H1 (cell line): ENCODE measurements around the gene ITPKB. TPM values are rescaled to one million over a fixed set of nuclear protein-coding genes. Genes with fewer than 3 reads are reported as not detected.

Source experiments
- ATF3 ChIP-seq: IDR thresholded peaks from 2 replicates; pipeline ENCODE4 v1.6.1; 2011; ENCODE audit warnings: low read depth, mild to moderate bottlenecking, low read length; ENCODE audit not compliant: insufficient read depth
- CEBPB ChIP-seq: IDR thresholded peaks from 2 replicates; pipeline ENCODE4 v1.6.1; 2012; ENCODE audit warnings: low read depth, low read length
- KDM1A ChIP-seq: fragments of 200-600, 300-600 bp; sonication (generic); IDR thresholded peaks from 2 replicates; pipeline ENCODE4 v1.7.1; 2016; ENCODE audit warnings: mild to moderate bottlenecking, low read length, borderline replicate concordance
- NANOG ChIP-seq: IDR thresholded peaks from 2 replicates; pipeline ENCODE4 v1.6.1; 2011; ENCODE audit warnings: low read length, low read depth, mild to moderate bottlenecking, inconsistent platforms; ENCODE audit not compliant: insufficient read depth, poor library complexity, severe bottlenecking
- PHF8 ChIP-seq: fragments of 200-600 bp; sonication (generic); conservative IDR thresholded peaks from 2 replicates; pipeline ENCODE4 v1.7.1; 2012; ENCODE audit warnings: low read depth, mild to moderate bottlenecking, inconsistent platforms, low read length, moderate library complexity
- RNF2 ChIP-seq: fragments of 200-900, 300-1000 bp; sonication (generic); IDR thresholded peaks from 2 replicates; pipeline ENCODE4 v1.7.1; 2016; ENCODE audit warnings: borderline replicate concordance, low read depth, mild to moderate bottlenecking, antibody characterized with exemption, low read length; ENCODE audit not compliant: poor library complexity, severe bottlenecking; ENCODE audit errors: missing control alignments
- TEAD4 ChIP-seq: IDR thresholded peaks from 2 replicates; pipeline ENCODE4 v1.6.1; 2012; ENCODE audit warnings: low read depth, low read length, inconsistent platforms, mixed read lengths
- polyA plus RNA-seq, 7 experiments: library from polyadenylated mRNA; depleted of rRNA in 3 of 7; stranded (reverse) in 5 of 7; unstranded in 2 of 7; fragments of >200 nt in 5 of 7; fragments of 200-250 nt in 2 of 7; gene quantifications; 1 replicate in 5 of 7; 2 replicates in 1 of 7; 4 replicates in 1 of 7; pipeline versions ENCODE4 v1.2.1 to v1.2.3, GENCODE V29; 2011 to 2013; ENCODE audit warnings: missing spikeins in 2 of 7, mixed read lengths in 2 of 7
- total RNA-seq: library from RNA; stranded (reverse); fragmentation: NEBNext Ultra II Directional; extraction: Animal tissue kit (Norgen Biotek cat#: 25700); gene quantifications from 2 replicates; pipeline ENCODE4 v1.2.1, GENCODE V29; 2021
- TF ChIP-seq, protein P1 (sequence below): fragments of 300-600 bp; sonication (generic); IDR thresholded peaks from 2 replicates; pipeline ENCODE4 v1.7.1; 2012; ENCODE audit warnings: low read length, moderate library complexity, mild to moderate bottlenecking, inconsistent platforms; ENCODE audit not compliant: insufficient replicate concordance

ITPKB gene
- total and polyA plus RNA-seq, 2 of the 8 experiments (the other 6 are each of a cell fraction or from before 2014, with no cell fraction given), result 1.7 to 4.8 TPM

DNA sequence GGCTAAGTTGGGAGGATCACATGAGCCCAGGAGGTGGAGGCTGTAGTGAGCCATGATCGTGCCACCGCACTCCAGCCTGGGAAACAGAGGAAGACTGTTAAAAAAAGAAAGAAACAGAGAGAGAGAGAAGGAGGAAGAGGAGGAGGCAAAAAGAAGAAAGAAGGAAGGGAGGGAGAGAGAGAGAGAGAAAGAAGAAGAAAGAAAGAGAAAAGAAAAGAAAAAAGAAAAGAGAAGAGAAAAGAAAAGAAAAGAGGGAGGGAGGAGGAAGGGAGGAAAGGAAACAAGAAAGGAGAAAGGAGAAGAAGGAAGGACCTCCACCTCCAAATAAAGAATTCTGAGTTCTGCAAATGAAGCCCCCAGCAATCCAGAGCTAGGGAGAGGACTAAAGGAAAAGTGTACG is 108.5 kb downstream of the ITPKB start (continued):
- TF ChIP-seq, protein P1, sequence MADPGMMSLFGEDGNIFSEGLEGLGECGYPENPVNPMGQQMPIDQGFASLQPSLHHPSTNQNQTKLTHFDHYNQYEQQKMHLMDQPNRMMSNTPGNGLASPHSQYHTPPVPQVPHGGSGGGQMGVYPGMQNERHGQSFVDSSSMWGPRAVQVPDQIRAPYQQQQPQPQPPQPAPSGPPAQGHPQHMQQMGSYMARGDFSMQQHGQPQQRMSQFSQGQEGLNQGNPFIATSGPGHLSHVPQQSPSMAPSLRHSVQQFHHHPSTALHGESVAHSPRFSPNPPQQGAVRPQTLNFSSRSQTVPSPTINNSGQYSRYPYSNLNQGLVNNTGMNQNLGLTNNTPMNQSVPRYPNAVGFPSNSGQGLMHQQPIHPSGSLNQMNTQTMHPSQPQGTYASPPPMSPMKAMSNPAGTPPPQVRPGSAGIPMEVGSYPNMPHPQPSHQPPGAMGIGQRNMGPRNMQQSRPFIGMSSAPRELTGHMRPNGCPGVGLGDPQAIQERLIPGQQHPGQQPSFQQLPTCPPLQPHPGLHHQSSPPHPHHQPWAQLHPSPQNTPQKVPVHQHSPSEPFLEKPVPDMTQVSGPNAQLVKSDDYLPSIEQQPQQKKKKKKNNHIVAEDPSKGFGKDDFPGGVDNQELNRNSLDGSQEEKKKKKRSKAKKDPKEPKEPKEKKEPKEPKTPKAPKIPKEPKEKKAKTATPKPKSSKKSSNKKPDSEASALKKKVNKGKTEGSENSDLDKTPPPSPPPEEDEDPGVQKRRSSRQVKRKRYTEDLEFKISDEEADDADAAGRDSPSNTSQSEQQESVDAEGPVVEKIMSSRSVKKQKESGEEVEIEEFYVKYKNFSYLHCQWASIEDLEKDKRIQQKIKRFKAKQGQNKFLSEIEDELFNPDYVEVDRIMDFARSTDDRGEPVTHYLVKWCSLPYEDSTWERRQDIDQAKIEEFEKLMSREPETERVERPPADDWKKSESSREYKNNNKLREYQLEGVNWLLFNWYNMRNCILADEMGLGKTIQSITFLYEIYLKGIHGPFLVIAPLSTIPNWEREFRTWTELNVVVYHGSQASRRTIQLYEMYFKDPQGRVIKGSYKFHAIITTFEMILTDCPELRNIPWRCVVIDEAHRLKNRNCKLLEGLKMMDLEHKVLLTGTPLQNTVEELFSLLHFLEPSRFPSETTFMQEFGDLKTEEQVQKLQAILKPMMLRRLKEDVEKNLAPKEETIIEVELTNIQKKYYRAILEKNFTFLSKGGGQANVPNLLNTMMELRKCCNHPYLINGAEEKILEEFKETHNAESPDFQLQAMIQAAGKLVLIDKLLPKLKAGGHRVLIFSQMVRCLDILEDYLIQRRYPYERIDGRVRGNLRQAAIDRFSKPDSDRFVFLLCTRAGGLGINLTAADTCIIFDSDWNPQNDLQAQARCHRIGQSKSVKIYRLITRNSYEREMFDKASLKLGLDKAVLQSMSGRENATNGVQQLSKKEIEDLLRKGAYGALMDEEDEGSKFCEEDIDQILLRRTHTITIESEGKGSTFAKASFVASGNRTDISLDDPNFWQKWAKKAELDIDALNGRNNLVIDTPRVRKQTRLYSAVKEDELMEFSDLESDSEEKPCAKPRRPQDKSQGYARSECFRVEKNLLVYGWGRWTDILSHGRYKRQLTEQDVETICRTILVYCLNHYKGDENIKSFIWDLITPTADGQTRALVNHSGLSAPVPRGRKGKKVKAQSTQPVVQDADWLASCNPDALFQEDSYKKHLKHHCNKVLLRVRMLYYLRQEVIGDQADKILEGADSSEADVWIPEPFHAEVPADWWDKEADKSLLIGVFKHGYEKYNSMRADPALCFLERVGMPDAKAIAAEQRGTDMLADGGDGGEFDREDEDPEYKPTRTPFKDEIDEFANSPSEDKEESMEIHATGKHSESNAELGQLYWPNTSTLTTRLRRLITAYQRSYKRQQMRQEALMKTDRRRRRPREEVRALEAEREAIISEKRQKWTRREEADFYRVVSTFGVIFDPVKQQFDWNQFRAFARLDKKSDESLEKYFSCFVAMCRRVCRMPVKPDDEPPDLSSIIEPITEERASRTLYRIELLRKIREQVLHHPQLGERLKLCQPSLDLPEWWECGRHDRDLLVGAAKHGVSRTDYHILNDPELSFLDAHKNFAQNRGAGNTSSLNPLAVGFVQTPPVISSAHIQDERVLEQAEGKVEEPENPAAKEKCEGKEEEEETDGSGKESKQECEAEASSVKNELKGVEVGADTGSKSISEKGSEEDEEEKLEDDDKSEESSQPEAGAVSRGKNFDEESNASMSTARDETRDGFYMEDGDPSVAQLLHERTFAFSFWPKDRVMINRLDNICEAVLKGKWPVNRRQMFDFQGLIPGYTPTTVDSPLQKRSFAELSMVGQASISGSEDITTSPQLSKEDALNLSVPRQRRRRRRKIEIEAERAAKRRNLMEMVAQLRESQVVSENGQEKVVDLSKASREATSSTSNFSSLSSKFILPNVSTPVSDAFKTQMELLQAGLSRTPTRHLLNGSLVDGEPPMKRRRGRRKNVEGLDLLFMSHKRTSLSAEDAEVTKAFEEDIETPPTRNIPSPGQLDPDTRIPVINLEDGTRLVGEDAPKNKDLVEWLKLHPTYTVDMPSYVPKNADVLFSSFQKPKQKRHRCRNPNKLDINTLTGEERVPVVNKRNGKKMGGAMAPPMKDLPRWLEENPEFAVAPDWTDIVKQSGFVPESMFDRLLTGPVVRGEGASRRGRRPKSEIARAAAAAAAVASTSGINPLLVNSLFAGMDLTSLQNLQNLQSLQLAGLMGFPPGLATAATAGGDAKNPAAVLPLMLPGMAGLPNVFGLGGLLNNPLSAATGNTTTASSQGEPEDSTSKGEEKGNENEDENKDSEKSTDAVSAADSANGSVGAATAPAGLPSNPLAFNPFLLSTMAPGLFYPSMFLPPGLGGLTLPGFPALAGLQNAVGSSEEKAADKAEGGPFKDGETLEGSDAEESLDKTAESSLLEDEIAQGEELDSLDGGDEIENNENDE, result no peak
- TF ChIP-seq CEBPB (no peak), TEAD4 (no peak), PHF8 (no peak), RNF2 (no peak), KDM1A (no peak), NANOG (no peak), ATF3 (no peak)
